Keratinocyte (primary cell): ENCODE measurements around the gene ENTPD6.

Experiments
- EZH2 ChIP-seq: IDR thresholded peaks from one replicate; pipeline ENCODE4 v1.6.1; 2012; ENCODE audit warnings: inconsistent platforms, mild to moderate bottlenecking, low read length, moderate library complexity
- TF ChIP-seq, protein P1 (sequence below), 3 experiments: IDR thresholded peaks in 1 of 3; conservative IDR thresholded peaks in 1 of 3; optimal IDR thresholded peaks in 1 of 3; 2 replicates in 2 of 3; 3 replicates in 1 of 3; pipeline versions ENCODE3 to v1.5.1; 2011; ENCODE audit warnings: low read length in 3 of 3, mild to moderate bottlenecking in 3 of 3, moderate library complexity in 2 of 3, control low read depth in 1 of 3, inconsistent platforms in 1 of 3; ENCODE audit not compliant: insufficient read depth in 2 of 3; ENCODE audit errors: extremely low read depth in 1 of 3

- TF ChIP-seq, protein P1, sequence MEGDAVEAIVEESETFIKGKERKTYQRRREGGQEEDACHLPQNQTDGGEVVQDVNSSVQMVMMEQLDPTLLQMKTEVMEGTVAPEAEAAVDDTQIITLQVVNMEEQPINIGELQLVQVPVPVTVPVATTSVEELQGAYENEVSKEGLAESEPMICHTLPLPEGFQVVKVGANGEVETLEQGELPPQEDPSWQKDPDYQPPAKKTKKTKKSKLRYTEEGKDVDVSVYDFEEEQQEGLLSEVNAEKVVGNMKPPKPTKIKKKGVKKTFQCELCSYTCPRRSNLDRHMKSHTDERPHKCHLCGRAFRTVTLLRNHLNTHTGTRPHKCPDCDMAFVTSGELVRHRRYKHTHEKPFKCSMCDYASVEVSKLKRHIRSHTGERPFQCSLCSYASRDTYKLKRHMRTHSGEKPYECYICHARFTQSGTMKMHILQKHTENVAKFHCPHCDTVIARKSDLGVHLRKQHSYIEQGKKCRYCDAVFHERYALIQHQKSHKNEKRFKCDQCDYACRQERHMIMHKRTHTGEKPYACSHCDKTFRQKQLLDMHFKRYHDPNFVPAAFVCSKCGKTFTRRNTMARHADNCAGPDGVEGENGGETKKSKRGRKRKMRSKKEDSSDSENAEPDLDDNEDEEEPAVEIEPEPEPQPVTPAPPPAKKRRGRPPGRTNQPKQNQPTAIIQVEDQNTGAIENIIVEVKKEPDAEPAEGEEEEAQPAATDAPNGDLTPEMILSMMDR (optimal IDR thresholded peaks at IDR 0.05 in 1 of 3, IDR thresholded peaks at IDR 0.05 in 1 of 3, conservative IDR thresholded peaks at IDR 0.05 in 1 of 3; ENCODE audit: extremely low read depth in 1 of 3, insufficient read depth in 2 of 3, low read length in 3 of 3): no peak
- no peak for TF ChIP-seq EZH2
Measured at GRCh38 chr20:25254571-25254970, 59.1 kb downstream of the ENTPD6 start.
